RPMI7951 (cell line): ENCODE measurements around the gene CLCNKB. TPM values are rescaled to one million over a fixed set of nuclear protein-coding genes. Genes with fewer than 3 reads are reported as not detected.
"Not testable (repeated sequence)": the region's sequence is repeated elsewhere in the genome, so short reads cannot be mapped to it uniquely, and the experiment has no call there.

Experiments used
- DNase-seq: peaks from one replicate; pipeline ENCODE4 v3.0.0-alpha.2; 2012; ENCODE audit warnings: low read depth
- total RNA-seq: library from RNA; depleted of rRNA; stranded (reverse); fragments of >200 nt; shearing (Covaris generic); gene quantifications from 2 replicates; pipeline ENCODE4 v1.2.3, GENCODE V29; 2014; rRNA removed

CLCNKB gene
- total RNA-seq: not detected in 2 replicates

- no peak for DNase-seq
These were observed at the start of gene CLCNKB for GRCh38 chr1:16043521-16043920. Gene CLCNKB, plus strand, starts transcription at chr1:16043782. Its CDS starts 711 bp downstream, at chr1:16044493.

- no peak for DNase-seq
These were observed 49.5 kb upstream of the CLCNKB start for GRCh38 chr1:15994081-15994480.

GRCh38 chr1:15994590-15995351, 48.8 kb upstream of the CLCNKB start:
- DNase-seq: peak; percentile 66

GRCh38 chr1:15997076-15997585, 46.5 kb upstream of the CLCNKB start:
- DNase-seq: no peak

- no peak for DNase-seq
These were observed 45.8 kb upstream of the CLCNKB start for GRCh38 chr1:15997637-15998280.

GRCh38 chr1:15998929-15999328, 44.7 kb upstream of the CLCNKB start:
- DNase-seq: no peak

- not testable (repeated sequence) for DNase-seq
These were observed 42.3 kb upstream of the CLCNKB start for GRCh38 chr1:16001274-16001673.

GRCh38 chr1:16005597-16005996, 38.0 kb upstream of the CLCNKB start:
- DNase-seq: no peak

GRCh38 chr1:16006010-16006409, 37.6 kb upstream of the CLCNKB start:
- no peak for DNase-seq

- peak; percentile 58 for DNase-seq
These were observed 36.8 kb upstream of the CLCNKB start for GRCh38 chr1:16006552-16007485.

GRCh38 chr1:16007671-16008341, 35.8 kb upstream of the CLCNKB start:
- DNase-seq: no peak

- DNase-seq: peak; percentile 68
These were observed 34.5 kb upstream of the CLCNKB start for GRCh38 chr1:16009030-16009460.

GRCh38 chr1:16009678-16010077, 33.9 kb upstream of the CLCNKB start:
- DNase-seq: no peak

GRCh38 chr1:16010837-16011236, 32.7 kb upstream of the CLCNKB start:
- DNase-seq: no peak

- DNase-seq: no peak
These were observed 31.5 kb upstream of the CLCNKB start for GRCh38 chr1:16011936-16012589.

- peak; percentile 76 for DNase-seq
These were observed 30.9 kb upstream of the CLCNKB start for GRCh38 chr1:16012590-16013219.

- DNase-seq: peak; percentile 72
These were observed 30.2 kb upstream of the CLCNKB start for GRCh38 chr1:16013220-16013907.

GRCh38 chr1:16013908-16014258, 29.7 kb upstream of the CLCNKB start:
- DNase-seq: no peak
